Left renal pelvis (tissue), 4 donors: ENCODE results near the gene KCNG3. TPM values are rescaled to one million over a fixed set of nuclear protein-coding genes. Genes with fewer than 3 reads are reported as not detected.

Source experiments
- DNase-seq, 4 donors: peaks; one replicate each; pipeline ENCODE4 v3.0.0-alpha.2; 2013; ENCODE audit warnings: low read depth in 4 of 4, low spot score in 3 of 4
- polyA plus RNA-seq, 4 donors: library from polyadenylated mRNA; unstranded; fragments of 120-200 nt; gene quantifications; one replicate each; pipeline ENCODE4 v1.2.1, GENCODE V29; 2013; ENCODE audit not compliant: insufficient read length in 4 of 4

KCNG3 gene
- polyA plus RNA-seq, 4 donors: 0.60 to 2.3 (median 0.92) TPM

GRCh38 chr2:42488297-42488696 is 5.5 kb downstream of the KCNG3 start:
- no peak for DNase-seq

- DNase-seq: no peak
Measured at GRCh38 chr2:42486145-42486906, 7.5 kb downstream of the KCNG3 start.

- DNase-seq: no peak
Measured at GRCh38 chr2:42480402-42480801, 13.4 kb downstream of the KCNG3 start.

GRCh38 chr2:42474765-42475454 is 18.9 kb downstream of the KCNG3 start:
- DNase-seq: no peak

- no peak for DNase-seq
Measured at GRCh38 chr2:42470706-42471105, 23.1 kb downstream of the KCNG3 start.

- DNase-seq: no peak
Measured at GRCh38 chr2:42464631-42465030, 29.2 kb downstream of the KCNG3 start.

GRCh38 chr2:42463570-42463969 is 30.2 kb downstream of the KCNG3 start:
- no peak for DNase-seq

GRCh38 chr2:42459296-42459695 is 34.5 kb downstream of the KCNG3 start:
- DNase-seq: no peak

GRCh38 chr2:42458396-42458795 is 35.4 kb downstream of the KCNG3 start:
- DNase-seq: no peak

GRCh38 chr2:42457011-42457410 is 36.8 kb downstream of the KCNG3 start:
- no peak for DNase-seq

- no peak for DNase-seq
Measured at GRCh38 chr2:42456126-42456839, 37.5 kb downstream of the KCNG3 start.

GRCh38 chr2:42452545-42452944 is 41.2 kb downstream of the KCNG3 start:
- no peak for DNase-seq

- no peak for DNase-seq
Measured at GRCh38 chr2:42450136-42450535, 43.6 kb downstream of the KCNG3 start.

- DNase-seq: no peak
Measured at GRCh38 chr2:42449163-42450087, 44.4 kb downstream of the KCNG3 start.

GRCh38 chr2:42448163-42448562 is 45.6 kb downstream of the KCNG3 start:
- no peak for DNase-seq

GRCh38 chr2:42446503-42447271 is 47.1 kb downstream of the KCNG3 start:
- DNase-seq: no peak

GRCh38 chr2:42443718-42444399 is 49.9 kb downstream of the KCNG3 start:
- no peak for DNase-seq

- no peak for DNase-seq
Measured at GRCh38 chr2:42442774-42443173, 51.0 kb downstream of the KCNG3 start.

GRCh38 chr2:42438685-42439084 is 55.1 kb downstream of the KCNG3 start:
- DNase-seq: no peak
